Endothelial cell of umbilical vein (primary cell): Measurements from ENCODE around the gene CERCAM.

Source experiments
- CTCF ChIP-seq, 2 donors: IDR thresholded peaks; 1 replicate in 1 of 2; 2 replicates in 1 of 2; pipeline ENCODE4 v1.5.1; 2011; ENCODE audit warnings: low read length in 2 of 2, mild to moderate bottlenecking in 2 of 2, moderate library complexity in 2 of 2, control low read depth in 1 of 2, inconsistent platforms in 1 of 2, low read depth in 1 of 2; ENCODE audit not compliant: insufficient read depth in 1 of 2; ENCODE audit errors: extremely low read depth in 1 of 2
- EZH2 ChIP-seq: IDR thresholded peaks from 2 replicates; pipeline ENCODE4 v1.6.1; 2012; ENCODE audit warnings: borderline replicate concordance, low read depth, mild to moderate bottlenecking, moderate library complexity, low read length, inconsistent platforms; ENCODE audit not compliant: severe bottlenecking
- FOS ChIP-seq: IDR thresholded peaks from 2 replicates; pipeline ENCODE4 v1.6.1; 2011; ENCODE audit warnings: mild to moderate bottlenecking, low read length, moderate library complexity, borderline replicate concordance; ENCODE audit not compliant: insufficient read depth
- GATA2 ChIP-seq: IDR thresholded peaks from 2 replicates; pipeline ENCODE4 v1.7.0; 2011; ENCODE audit warnings: low read depth, mild to moderate bottlenecking, moderate library complexity, mixed read lengths, low read length; ENCODE audit not compliant: insufficient read length, insufficient read depth
- MAX ChIP-seq: IDR thresholded peaks from 2 replicates; pipeline ENCODE4 v1.6.1; 2011; ENCODE audit not compliant: insufficient read depth, insufficient read length
- POLR2A ChIP-seq: IDR thresholded peaks from 2 replicates; pipeline ENCODE4 v1.6.1; 2012; ENCODE audit warnings: low read depth, mild to moderate bottlenecking, control low read depth, low read length
- POLR2AphosphoS5 ChIP-seq: IDR thresholded peaks from 2 replicates; pipeline ENCODE4 v1.6.1; 2012; ENCODE audit warnings: low read depth, mild to moderate bottlenecking, control low read depth, low read length, moderate library complexity; ENCODE audit not compliant: insufficient read depth

GRCh38 chr9:128383007-128383753, 37.5 kb upstream of the CERCAM start:
- TF ChIP-seq POLR2A (no peak), CTCF (IDR thresholded peaks at IDR 0.05; ENCODE audit: extremely low read depth in 1 of 2, insufficient read depth in 1 of 2, low read depth in 1 of 2, low read length in 2 of 2) (no peak), EZH2 (no peak), POLR2AphosphoS5 (no peak), GATA2 (no peak), MAX (no peak), FOS (no peak)
